Body of pancreas (tissue), 4 donors: ENCODE measurements around the gene NEXN.

Experiments
- CTCF ChIP-seq, 7 experiments: fragments of 450-650 bp in 4 of 7; fragments of 200-600 bp in 3 of 7; sonication (generic) in 3 of 7; IDR thresholded peaks; one replicate each; pipeline ENCODE4 v1.5.1; 2016 to 2019; ENCODE audit warnings: antibody characterized with exemption in 7 of 7
- POLR2A ChIP-seq, 3 donors: fragments of 450-650 bp; IDR thresholded peaks; one replicate each; pipeline ENCODE4 v1.6.1; 2016; ENCODE audit warnings: antibody characterized with exemption in 3 of 3, mild to moderate bottlenecking in 2 of 3

- no peak for TF ChIP-seq CTCF (IDR thresholded peaks at IDR 0.05)
- no peak for TF ChIP-seq POLR2A (IDR thresholded peaks at IDR 0.05)
Measured at GRCh38 chr1:77975386-77975785, 87.0 kb downstream of the NEXN start.
